WI38 (cell line): Measurements from ENCODE around the gene TENT4B.
"Not testable (repeated sequence)": the region's sequence is repeated elsewhere in the genome, so short reads cannot be mapped to it uniquely, and the experiment has no call there.

Experiments used
- H3K4me3 ChIP-seq: 2 replicates; pipeline ENCODE4 v1.5.1; 2011; ENCODE audit warnings: low read depth, mild to moderate bottlenecking, control low read depth, low read length
- TF ChIP-seq, protein P1 (sequence below): IDR thresholded peaks from 2 replicates; pipeline ENCODE4 v1.5.1; 2012; ENCODE audit warnings: low read depth, mild to moderate bottlenecking, control low read depth, low read length

The TENT4B gene

DNA sequence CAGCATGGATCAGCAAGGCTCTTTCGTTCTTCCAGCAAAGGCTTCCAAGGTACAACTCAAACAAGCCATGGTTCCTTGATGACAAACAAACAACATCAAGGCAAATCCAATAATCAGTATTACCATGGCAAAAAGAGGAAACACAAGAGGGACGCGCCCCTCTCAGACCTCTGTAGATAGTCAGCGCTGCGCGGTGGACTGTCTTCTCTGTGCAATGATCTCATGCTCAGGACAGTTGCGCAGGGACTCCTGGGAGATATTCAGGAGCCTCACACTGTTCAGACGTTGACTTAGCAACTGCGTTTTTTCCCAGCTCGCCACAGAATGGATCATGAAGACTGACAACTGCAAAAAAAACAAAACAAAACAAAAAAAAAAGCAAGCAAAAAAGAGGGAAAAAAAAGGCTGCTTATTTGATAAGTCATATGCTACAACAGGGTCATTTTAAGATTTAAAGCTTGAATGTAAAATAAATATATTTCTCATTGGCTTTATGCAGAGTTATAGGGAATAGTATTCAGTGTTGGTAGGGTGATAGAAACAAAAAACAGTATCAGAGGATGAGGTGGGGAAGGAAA, 76.1 kb downstream of the TENT4B start:
- TF ChIP-seq, protein P1, sequence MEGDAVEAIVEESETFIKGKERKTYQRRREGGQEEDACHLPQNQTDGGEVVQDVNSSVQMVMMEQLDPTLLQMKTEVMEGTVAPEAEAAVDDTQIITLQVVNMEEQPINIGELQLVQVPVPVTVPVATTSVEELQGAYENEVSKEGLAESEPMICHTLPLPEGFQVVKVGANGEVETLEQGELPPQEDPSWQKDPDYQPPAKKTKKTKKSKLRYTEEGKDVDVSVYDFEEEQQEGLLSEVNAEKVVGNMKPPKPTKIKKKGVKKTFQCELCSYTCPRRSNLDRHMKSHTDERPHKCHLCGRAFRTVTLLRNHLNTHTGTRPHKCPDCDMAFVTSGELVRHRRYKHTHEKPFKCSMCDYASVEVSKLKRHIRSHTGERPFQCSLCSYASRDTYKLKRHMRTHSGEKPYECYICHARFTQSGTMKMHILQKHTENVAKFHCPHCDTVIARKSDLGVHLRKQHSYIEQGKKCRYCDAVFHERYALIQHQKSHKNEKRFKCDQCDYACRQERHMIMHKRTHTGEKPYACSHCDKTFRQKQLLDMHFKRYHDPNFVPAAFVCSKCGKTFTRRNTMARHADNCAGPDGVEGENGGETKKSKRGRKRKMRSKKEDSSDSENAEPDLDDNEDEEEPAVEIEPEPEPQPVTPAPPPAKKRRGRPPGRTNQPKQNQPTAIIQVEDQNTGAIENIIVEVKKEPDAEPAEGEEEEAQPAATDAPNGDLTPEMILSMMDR = no peak

DNA sequence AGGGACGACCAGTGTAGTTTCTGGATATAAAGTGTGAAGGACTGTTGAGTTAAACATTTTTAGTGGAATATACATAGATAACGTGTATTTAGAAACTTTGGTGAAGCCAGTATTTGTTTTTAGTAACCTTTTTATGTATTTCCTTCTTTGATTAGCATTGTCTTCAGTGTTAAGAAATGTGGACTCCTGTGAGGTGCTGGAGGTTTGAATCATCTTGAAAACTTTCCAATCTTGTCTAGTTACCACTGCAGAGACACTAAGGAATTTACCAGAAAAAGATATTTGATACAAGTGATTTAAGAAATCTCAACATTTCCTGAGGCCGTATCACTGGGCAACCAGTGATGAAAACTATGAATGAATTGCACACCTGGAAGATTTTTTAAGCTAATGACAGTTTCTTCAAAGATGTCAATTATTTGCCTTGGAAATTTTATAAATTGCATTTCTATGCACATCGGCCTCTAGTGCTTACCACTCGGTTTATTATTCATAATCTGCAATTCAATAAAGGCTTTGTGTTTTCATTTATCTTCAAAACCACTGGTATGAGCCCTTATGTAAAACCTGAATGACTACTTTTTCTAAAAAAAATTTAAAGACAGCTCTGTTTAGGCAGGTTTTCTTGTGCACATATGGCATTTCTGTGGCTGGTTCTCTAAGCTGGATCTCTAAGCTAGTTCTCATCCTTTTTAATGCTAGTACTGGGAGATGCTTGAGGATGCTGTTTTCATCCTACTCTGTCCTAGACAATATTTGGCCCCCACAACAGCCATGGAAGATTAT, 81.9 kb downstream of the TENT4B start:
- TF ChIP-seq, protein P1 = no peak
- H3K4me3 ChIP-seq = no peak overlapping the region

More for the DNA sequence above, 76.1 kb downstream of the TENT4B start:
- no peak overlapping the region for H3K4me3 ChIP-seq

- TF ChIP-seq, protein P1 = no peak
- no peak overlapping the region for H3K4me3 ChIP-seq
Observed at GRCh38 chr16:50235581-50235980, 82.5 kb downstream of the TENT4B start.

DNA sequence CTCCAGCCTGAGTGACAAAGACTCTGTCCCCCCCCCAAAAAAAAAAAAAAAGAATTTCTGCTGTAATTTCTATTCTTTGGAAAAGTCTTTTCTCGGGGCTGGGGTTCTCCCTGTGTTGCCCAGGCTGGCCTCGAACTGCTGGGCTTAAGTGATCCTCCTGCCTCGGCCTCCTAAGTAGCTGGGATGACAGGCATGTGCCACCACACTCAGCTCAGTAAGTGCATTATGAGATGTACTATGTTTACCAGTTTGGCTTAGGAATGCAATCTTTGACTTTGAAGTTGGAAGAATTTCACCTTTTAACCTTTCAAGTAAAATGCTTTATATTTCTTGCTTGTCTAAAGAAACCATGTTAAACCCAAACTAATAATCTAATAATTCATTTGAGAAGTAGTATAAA, 85.2 kb downstream of the TENT4B start:
- TF ChIP-seq, protein P1 = no peak
- H3K4me3 ChIP-seq = no peak overlapping the region

DNA sequence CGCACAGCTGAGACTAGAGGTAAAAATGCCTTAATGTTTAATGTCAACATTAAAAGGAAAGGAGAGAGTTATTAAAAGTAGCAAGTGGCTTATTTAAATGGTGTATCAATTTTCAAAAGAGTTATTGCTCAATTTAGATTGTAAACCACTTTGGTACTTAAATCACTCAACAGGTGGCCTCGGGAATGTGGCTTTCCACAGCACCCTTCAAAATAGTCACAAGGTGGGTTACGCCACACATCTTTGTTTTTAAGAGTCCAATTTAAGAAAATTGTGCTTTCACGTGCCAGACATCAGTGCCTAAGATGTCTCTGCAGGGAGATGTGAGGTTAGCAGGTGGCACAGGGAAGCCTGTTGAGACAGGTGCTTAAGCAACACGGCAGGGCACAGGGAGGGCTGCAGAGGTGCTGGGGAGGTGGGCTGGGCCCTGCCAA, 85.8 kb downstream of the TENT4B start:
- H3K4me3 ChIP-seq = no peak overlapping the region
- TF ChIP-seq, protein P1 = no peak

GRCh38 chr16:50243024-50243423, 89.9 kb downstream of the TENT4B start:
- not testable (repeated sequence) for H3K4me3 ChIP-seq

- TF ChIP-seq, protein P1 = no peak
- H3K4me3 ChIP-seq = no peak overlapping the region
Observed at GRCh38 chr16:50244140-50244503, 91.0 kb downstream of the TENT4B start.
